A549 (cell line): ENCODE measurements around the gene VPS35L. TPM values are rescaled to one million over a fixed set of nuclear protein-coding genes. Genes with fewer than 3 reads are reported as not detected.

Experiments
- ATAC-seq, 2 experiments: fragments of 200-7000 bp in 1 of 2; fragments of >200 bp in 1 of 2; cut with Nextera tagmentation in 1 of 2; cut with Tn5 transposase in 1 of 2; 3 replicates each; pipeline versions ENCODE4 v1.8.0 to v1.9.1; 2018 to 2020; ENCODE audit warnings: mild to moderate bottlenecking in 1 of 2, moderate library complexity in 1 of 2
- CTCF ChIA-PET: fragments of 300-600 bp; sonication (Branson Sonifier 250); formaldehyde crosslinking; extraction: SDS; loops from one replicate; lab custom pipeline; 2021; ENCODE audit warnings: antibody characterized with exemption, inconsistent platforms; lab: Yijun Ruan, JAX
- POLR2A ChIA-PET: fragments of 350-600 bp; formaldehyde crosslinking; extraction: SDS; loops from one replicate; lab custom pipeline; 2021; ENCODE audit warnings: antibody characterized with exemption, inconsistent platforms; lab: Yijun Ruan, JAX
- DNase-seq, 2 experiments: peaks; one replicate each; pipeline versions ENCODE4 v3.0.0 to v3.0.0-alpha.2; 2011 to 2016; ENCODE audit warnings: low read depth in 1 of 2, low spot score in 1 of 2
- FAIRE-seq: peaks from 2 replicates; lab custom pipeline; 2011; peaks lifted over from hg19 to GRCh38; lab: Jason Lieb, UNC
- H3K27ac ChIP-seq, 2 experiments: fragments of >200 bp; sonication (Bioruptor Twin); formaldehyde crosslinking; 3 replicates each; pipeline ENCODE4 v1.5.1; 2016 to 2017
- H3K4me1 ChIP-seq: fragments of >200 bp; sonication (Bioruptor Twin); formaldehyde crosslinking; 3 replicates; pipeline ENCODE4 v1.6.1; 2016
- H3K4me2 ChIP-seq: fragments of >200 bp; sonication (Bioruptor Twin); formaldehyde crosslinking; 3 replicates; pipeline ENCODE4 v1.6.1; 2016
- H3K4me3 ChIP-seq: fragments of >200 bp; sonication (Bioruptor Twin); formaldehyde crosslinking; 3 replicates; pipeline ENCODE4 v1.5.1; 2016
- H3K9me3 ChIP-seq: fragments of >200 bp; sonication (Bioruptor Twin); formaldehyde crosslinking; 3 replicates; pipeline ENCODE4 v1.6.1; 2016
- CHD4 ChIP-seq: fragments of 200-600 bp; sonication (generic); IDR thresholded peaks from 2 replicates; pipeline ENCODE4 v1.6.1; 2016; ENCODE audit warnings: antibody characterized with exemption, mild to moderate bottlenecking, borderline replicate concordance
- EHF ChIP-seq: fragments of 250-450 bp; sonication (Bioruptor Pico); IDR thresholded peaks from 2 replicates; pipeline ENCODE4 v1.5.0; 2020; ENCODE audit warnings: mild to moderate bottlenecking
- EHMT2 ChIP-seq: fragments of 200-600 bp; sonication (generic); IDR thresholded peaks from 2 replicates; pipeline ENCODE4 v1.6.1; 2016; ENCODE audit warnings: antibody characterized with exemption, low read depth, mild to moderate bottlenecking, moderate library complexity
- EP300 ChIP-seq, 2 experiments: fragments of >200 bp; sonication (Bioruptor Twin); formaldehyde crosslinking; IDR thresholded peaks; 2 replicates in 1 of 2; 3 replicates in 1 of 2; pipeline ENCODE4 v1.6.1; 2016 to 2017
- FOSL2 ChIP-seq, 2 experiments: fragments of 450-650 bp in 1 of 2; fragments of >200 bp in 1 of 2; sonication (Bioruptor Twin) in 1 of 2; formaldehyde crosslinking; IDR thresholded peaks; 2 replicates each; pipeline versions ENCODE4 v1.5.0 to v1.6.1; 2016 to 2020; ENCODE audit warnings: mild to moderate bottlenecking in 1 of 2, moderate library complexity in 1 of 2
- FOXS1 ChIP-seq: fragments of 250-450 bp; sonication (Bioruptor Pico); IDR thresholded peaks from 2 replicates; pipeline ENCODE4 v1.5.0; 2020; ENCODE audit warnings: mild to moderate bottlenecking, moderate library complexity
- GATA3 ChIP-seq: IDR thresholded peaks from 2 replicates; pipeline ENCODE4 v1.6.1; 2012; ENCODE audit warnings: borderline replicate concordance
- HOXA7 ChIP-seq: fragments of 250-450 bp; sonication (Bioruptor Pico); IDR thresholded peaks from 2 replicates; pipeline ENCODE4 v1.5.0; 2020; ENCODE audit warnings: mild to moderate bottlenecking, moderate library complexity
- HOXB5 ChIP-seq: fragments of 250-450 bp; sonication (Bioruptor Pico); IDR thresholded peaks from 2 replicates; pipeline ENCODE4 v1.5.0; 2020; ENCODE audit warnings: mild to moderate bottlenecking, moderate library complexity
- JUN ChIP-seq, 2 experiments: fragments of >200 bp; sonication (Bioruptor Twin); formaldehyde crosslinking; IDR thresholded peaks; 2 replicates in 1 of 2; 3 replicates in 1 of 2; pipeline ENCODE4 v1.6.1; 2016 to 2017
- MYC ChIP-seq: IDR thresholded peaks from 2 replicates; pipeline ENCODE4 v1.6.1; 2012; ENCODE audit warnings: mild to moderate bottlenecking, inconsistent platforms, low read length, improper control_type of control experiment, borderline replicate concordance
- NPAS2 ChIP-seq: fragments of 250-450 bp; sonication (Bioruptor Pico); IDR thresholded peaks from 2 replicates; pipeline ENCODE4 v1.8.0; 2022; ENCODE audit warnings: mild to moderate bottlenecking, moderate library complexity, borderline replicate concordance
- PHF8 ChIP-seq: fragments of 200-600 bp; sonication (generic); IDR thresholded peaks from 2 replicates; pipeline ENCODE4 v1.6.1; 2016; ENCODE audit warnings: low read depth, mild to moderate bottlenecking, antibody characterized with exemption, moderate library complexity, borderline replicate concordance
- RAD21 ChIP-seq, 2 experiments: fragments of >200 bp in 1 of 2; sonication (Bioruptor Twin) in 1 of 2; formaldehyde crosslinking in 1 of 2; IDR thresholded peaks in 1 of 2; conservative IDR thresholded peaks in 1 of 2; 2 replicates in 1 of 2; 3 replicates in 1 of 2; pipeline ENCODE4 v1.6.1; 2012 to 2018; ENCODE audit warnings: inconsistent platforms in 1 of 2
- RCOR1 ChIP-seq: fragments of 150-350 bp; IDR thresholded peaks from 2 replicates; pipeline ENCODE4 v1.6.1; 2014; ENCODE audit warnings: antibody characterized with exemption, low read length, low read depth
- SMC3 ChIP-seq: fragments of >200 bp; sonication (Bioruptor Twin); formaldehyde crosslinking; IDR thresholded peaks from 3 replicates; pipeline ENCODE4 v1.6.1; 2018; ENCODE audit warnings: inconsistent platforms
- SREBF2 ChIP-seq: fragments of 450-650 bp; IDR thresholded peaks from 2 replicates; pipeline ENCODE4 v1.6.1; 2014; ENCODE audit warnings: mild to moderate bottlenecking, moderate library complexity
- ZFP36 ChIP-seq: fragments of 450-650 bp; IDR thresholded peaks from 2 replicates; pipeline ENCODE4 v1.6.1; 2014; ENCODE audit warnings: borderline replicate concordance; ENCODE audit not compliant: partially characterized antibody
- ZSCAN20 ChIP-seq: fragments of 250-450 bp; sonication (Bioruptor Pico); IDR thresholded peaks from 2 replicates; pipeline ENCODE4 v1.8.0; 2022; ENCODE audit warnings: mild to moderate bottlenecking, moderate library complexity
- WGBS: methylation state at CpG from one replicate; pipeline ENCODE4 v1.1.6; 2017; ENCODE audit errors: missing lambda C conversion rate; 5-methylcytosine and 5-hydroxymethylcytosine counted together
- polyA plus RNA-seq, 4 experiments: library from polyadenylated mRNA; depleted of rRNA in 3 of 4; stranded (reverse); fragments of >200 nt; fragmentation: RNase III in 1 of 4; extraction: RNeasy Plus Mini Kit Qiagen cat#74134 plus additional on column Dnase treatment in 1 of 4; gene quantifications; 2 replicates in 3 of 4; 3 replicates in 1 of 4; pipeline ENCODE4 v1.2.3, GENCODE V29; 2011 to 2017
- TF ChIP-seq, protein P1 (sequence below): fragments of >200 bp; sonication (Bioruptor Twin); formaldehyde crosslinking; IDR thresholded peaks from 2 replicates; pipeline ENCODE4 v1.6.1; 2016
- TF ChIP-seq, protein P2 (sequence below): fragments of 450-650 bp; IDR thresholded peaks from 2 replicates; pipeline ENCODE4 v1.6.1; 2014; ENCODE audit warnings: antibody characterized with exemption
- TF ChIP-seq, protein P3 (sequence below): fragments of >200 bp; sonication (Bioruptor Twin); formaldehyde crosslinking; IDR thresholded peaks from 3 replicates; pipeline ENCODE4 v1.5.1; 2016
- TF ChIP-seq, protein P4 (sequence below): fragments of >200 bp; sonication (Bioruptor Twin); formaldehyde crosslinking; IDR thresholded peaks from 3 replicates; pipeline ENCODE4 v1.6.1; 2016
- TF ChIP-seq, protein P5 (sequence below): fragments of 250-450 bp; sonication (Bioruptor Pico); IDR thresholded peaks from 2 replicates; pipeline ENCODE4 v1.5.0; 2021; ENCODE audit warnings: mild to moderate bottlenecking, moderate library complexity, borderline replicate concordance

VPS35L gene
- polyA plus RNA-seq, 2 of the 4 experiments (the other 2 are of a cell fraction): 38.4 to 47.7 TPM

DNA sequence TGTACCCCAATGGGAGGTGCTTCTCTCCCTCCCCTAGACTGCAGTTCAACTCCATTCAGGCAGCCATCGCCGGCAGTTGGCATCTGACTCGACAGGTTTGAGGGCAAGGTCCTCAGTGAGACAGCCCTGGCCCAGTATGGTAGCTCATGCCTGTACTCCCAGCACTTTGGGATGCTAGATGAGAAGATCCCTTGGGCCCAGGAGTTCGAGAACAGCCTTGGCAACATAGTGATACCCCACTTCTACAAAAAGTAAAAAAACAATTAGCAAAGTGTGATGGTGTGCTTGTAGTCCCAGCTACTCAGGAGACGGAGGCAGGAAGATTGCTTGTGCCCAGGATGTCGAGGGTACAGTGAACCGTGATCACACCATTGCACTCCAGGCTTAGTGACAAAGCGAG is 12.1 kb downstream of the VPS35L start:
- no peaks in the 10 kb centered on the region for H3K4me1 ChIP-seq
- TF ChIP-seq, protein P1, sequence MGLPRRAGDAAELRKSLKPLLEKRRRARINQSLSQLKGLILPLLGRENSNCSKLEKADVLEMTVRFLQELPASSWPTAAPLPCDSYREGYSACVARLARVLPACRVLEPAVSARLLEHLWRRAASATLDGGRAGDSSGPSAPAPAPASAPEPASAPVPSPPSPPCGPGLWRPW: no peak
- TF ChIP-seq, protein P2, sequence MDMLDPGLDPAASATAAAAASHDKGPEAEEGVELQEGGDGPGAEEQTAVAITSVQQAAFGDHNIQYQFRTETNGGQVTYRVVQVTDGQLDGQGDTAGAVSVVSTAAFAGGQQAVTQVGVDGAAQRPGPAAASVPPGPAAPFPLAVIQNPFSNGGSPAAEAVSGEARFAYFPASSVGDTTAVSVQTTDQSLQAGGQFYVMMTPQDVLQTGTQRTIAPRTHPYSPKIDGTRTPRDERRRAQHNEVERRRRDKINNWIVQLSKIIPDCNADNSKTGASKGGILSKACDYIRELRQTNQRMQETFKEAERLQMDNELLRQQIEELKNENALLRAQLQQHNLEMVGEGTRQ: no peak
- TF ChIP-seq SREBF2 (no peak), PHF8 (no peak), EHMT2 (no peak), RCOR1 (no peak), SMC3 (no peak), HOXB5 (CRISPR knock-in tag) (no peak), EP300 (IDR thresholded peaks at IDR 0.05) (no peak), HOXA7 (CRISPR knock-in tag) (no peak), ZFP36 (no peak), ZSCAN20 (CRISPR knock-in tag) (no peak), FOXS1 (CRISPR knock-in tag) (no peak)
- TF ChIP-seq, protein P3, sequence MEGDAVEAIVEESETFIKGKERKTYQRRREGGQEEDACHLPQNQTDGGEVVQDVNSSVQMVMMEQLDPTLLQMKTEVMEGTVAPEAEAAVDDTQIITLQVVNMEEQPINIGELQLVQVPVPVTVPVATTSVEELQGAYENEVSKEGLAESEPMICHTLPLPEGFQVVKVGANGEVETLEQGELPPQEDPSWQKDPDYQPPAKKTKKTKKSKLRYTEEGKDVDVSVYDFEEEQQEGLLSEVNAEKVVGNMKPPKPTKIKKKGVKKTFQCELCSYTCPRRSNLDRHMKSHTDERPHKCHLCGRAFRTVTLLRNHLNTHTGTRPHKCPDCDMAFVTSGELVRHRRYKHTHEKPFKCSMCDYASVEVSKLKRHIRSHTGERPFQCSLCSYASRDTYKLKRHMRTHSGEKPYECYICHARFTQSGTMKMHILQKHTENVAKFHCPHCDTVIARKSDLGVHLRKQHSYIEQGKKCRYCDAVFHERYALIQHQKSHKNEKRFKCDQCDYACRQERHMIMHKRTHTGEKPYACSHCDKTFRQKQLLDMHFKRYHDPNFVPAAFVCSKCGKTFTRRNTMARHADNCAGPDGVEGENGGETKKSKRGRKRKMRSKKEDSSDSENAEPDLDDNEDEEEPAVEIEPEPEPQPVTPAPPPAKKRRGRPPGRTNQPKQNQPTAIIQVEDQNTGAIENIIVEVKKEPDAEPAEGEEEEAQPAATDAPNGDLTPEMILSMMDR: no peak
- TF ChIP-seq, all 56 proteins: peak for 0
- Histone ChIP-seq H3K4me3 (no peak overlapping the region), H3K27ac (no peak overlapping the region), H3K9me3 (peaks cover 10% of the 10 kb centered on the region; the same call in 2 of the 3 replicates), H3K4me2 (no peak overlapping the region)
- ATAC-seq (no peak), DNase-seq (no peak), FAIRE-seq (no peak)
- 92% methylated on average over 8 of the region's 8 CpGs for WGBS
- CTCF ChIA-PET: interaction anchor here (1.3 to 3.3 kb wide), 5 partner anchors 9 to 34 kb away, joined by 3 to 18 read pairs (median 4); partner anchors contain the start of gene VPS35L
- POLR2A ChIA-PET: no interaction called here

DNA sequence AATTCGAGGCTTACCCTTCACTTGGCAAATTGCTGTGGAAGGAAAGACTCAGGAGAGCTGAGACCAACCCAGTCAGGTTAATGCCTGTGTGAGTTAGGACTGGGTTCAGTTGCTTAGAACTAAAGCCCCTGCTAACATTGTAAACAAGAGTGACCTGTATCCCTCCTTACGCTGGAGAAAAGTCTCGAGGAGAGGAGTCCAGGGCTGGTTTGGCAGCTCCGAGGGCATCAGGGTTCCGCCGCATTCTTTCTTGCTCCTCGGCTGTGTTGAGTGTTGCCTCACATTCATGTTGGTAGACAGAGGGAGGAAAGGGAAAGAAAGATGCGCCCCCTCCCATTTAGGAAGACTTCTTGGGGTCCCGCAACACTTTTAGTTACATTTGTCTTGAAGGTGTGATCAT is 18.5 kb downstream of the VPS35L start:
- 97% methylated on average over 9 of the region's 9 CpGs for WGBS
- TF ChIP-seq NPAS2: no peak
- no peak for TF ChIP-seq FOSL2 (IDR thresholded peaks at IDR 0.05)
- no peak for TF ChIP-seq FOSL2 (CRISPR knock-in tag; IDR thresholded peaks at IDR 0.05)
- no peak for TF ChIP-seq HOXB5 (CRISPR knock-in tag)
- no peak for TF ChIP-seq SREBF2
- TF ChIP-seq RCOR1: no peak
- TF ChIP-seq JUN (IDR thresholded peaks at IDR 0.05): no peak
- TF ChIP-seq EP300 (IDR thresholded peaks at IDR 0.05): no peak
- TF ChIP-seq, all 56 proteins: peak for 0
- CTCF ChIA-PET: interaction anchor here (1.4 to 5.1 kb wide), 3 partner anchors 10 to 20 kb away, joined by 3 to 25 read pairs (median 11); partner anchors contain the start of gene VPS35L
- DNase-seq (no peak), FAIRE-seq (no peak), ATAC-seq (no peak)
- Histone ChIP-seq H3K27ac (no peak overlapping the region), H3K4me1 (no peaks in the 10 kb centered on the region), H3K4me2 (no peak overlapping the region), H3K9me3 (no peaks in the 10 kb centered on the region), H3K4me3 (no peak overlapping the region)
- POLR2A ChIA-PET: interaction anchor here (0.8 kb wide), 1 partner anchor 24 kb away, joined by 3 read pairs; no protein-coding TSS in a partner anchor

DNA sequence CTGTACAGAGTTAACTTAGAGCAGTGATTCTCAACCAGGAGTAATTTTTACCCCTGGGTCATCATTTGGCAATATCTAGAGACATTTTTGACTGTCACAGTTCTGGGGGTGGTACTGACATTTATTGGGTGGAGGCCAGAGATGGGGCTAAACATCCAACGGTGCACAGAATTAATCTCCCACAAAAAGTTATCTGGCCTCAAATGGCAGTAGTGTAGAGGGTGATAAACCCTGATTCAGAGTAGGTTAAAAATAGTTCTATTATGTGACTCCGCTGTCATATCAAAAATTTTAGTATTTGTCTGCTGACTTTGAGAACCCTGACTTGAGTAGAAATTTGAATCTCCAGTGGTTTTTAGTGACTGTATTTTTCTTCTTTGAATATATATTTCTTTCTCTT is 19.1 kb downstream of the VPS35L start:
- ATAC-seq (no peak), DNase-seq (no peak), FAIRE-seq (no peak)
- ChIA-PET POLR2A (no interaction called here), CTCF (interaction anchor here (1.1 to 1.2 kb wide), 2 partner anchors 9 to 27 kb away, joined by 3 to 9 read pairs; no protein-coding TSS in a partner anchor)
- H3K4me1 ChIP-seq: no peaks in the 10 kb centered on the region
- H3K9me3 ChIP-seq: no peaks in the 10 kb centered on the region
- no peak overlapping the region for H3K27ac ChIP-seq
- whole genome bisulfite sequencing: 67% methylated on average over 2 of the region's 2 CpGs
- H3K4me2 ChIP-seq: no peak overlapping the region
- H3K4me3 ChIP-seq: no peak overlapping the region
- no peak for TF ChIP-seq MYC
- TF ChIP-seq, protein P2: no peak
- TF ChIP-seq SREBF2: no peak
- TF ChIP-seq, protein P4, sequence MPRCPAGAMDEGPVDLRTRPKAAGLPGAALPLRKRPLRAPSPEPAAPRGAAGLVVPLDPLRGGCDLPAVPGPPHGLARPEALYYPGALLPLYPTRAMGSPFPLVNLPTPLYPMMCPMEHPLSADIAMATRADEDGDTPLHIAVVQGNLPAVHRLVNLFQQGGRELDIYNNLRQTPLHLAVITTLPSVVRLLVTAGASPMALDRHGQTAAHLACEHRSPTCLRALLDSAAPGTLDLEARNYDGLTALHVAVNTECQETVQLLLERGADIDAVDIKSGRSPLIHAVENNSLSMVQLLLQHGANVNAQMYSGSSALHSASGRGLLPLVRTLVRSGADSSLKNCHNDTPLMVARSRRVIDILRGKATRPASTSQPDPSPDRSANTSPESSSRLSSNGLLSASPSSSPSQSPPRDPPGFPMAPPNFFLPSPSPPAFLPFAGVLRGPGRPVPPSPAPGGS: no peak
- TF ChIP-seq RAD21 (conservative IDR thresholded peaks at IDR 0.05 in 1 of 2, IDR thresholded peaks at IDR 0.05 in 1 of 2): no peak
- no peak for TF ChIP-seq GATA3
- no peak for TF ChIP-seq HOXB5 (CRISPR knock-in tag)
- no peak for TF ChIP-seq CHD4
- no peak for TF ChIP-seq JUN (IDR thresholded peaks at IDR 0.05)
- TF ChIP-seq, protein P5, sequence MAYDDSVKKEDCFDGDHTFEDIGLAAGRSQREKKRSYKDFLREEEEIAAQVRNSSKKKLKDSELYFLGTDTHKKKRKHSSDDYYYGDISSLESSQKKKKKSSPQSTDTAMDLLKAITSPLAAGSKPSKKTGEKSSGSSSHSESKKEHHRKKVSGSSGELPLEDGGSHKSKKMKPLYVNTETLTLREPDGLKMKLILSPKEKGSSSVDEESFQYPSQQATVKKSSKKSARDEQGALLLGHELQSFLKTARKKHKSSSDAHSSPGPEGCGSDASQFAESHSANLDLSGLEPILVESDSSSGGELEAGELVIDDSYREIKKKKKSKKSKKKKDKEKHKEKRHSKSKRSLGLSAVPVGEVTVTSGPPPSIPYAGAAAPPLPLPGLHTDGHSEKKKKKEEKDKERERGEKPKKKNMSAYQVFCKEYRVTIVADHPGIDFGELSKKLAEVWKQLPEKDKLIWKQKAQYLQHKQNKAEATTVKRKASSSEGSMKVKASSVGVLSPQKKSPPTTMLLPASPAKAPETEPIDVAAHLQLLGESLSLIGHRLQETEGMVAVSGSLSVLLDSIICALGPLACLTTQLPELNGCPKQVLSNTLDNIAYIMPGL (CRISPR knock-in tag): no peak
- TF ChIP-seq EHF: no peak
